ENCODE results near the gene RNF43.

The RNF43 gene

GRCh38 chr17:58382872-58383242 is 34.5 kb downstream of the RNF43 start:
- no peak for DNase-seq (ENCODE audit: low read depth)
- no peak overlapping the region for H3K4me3 ChIP-seq (replicated peaks; ENCODE audit: low read depth, low read length)
- TF ChIP-seq CTCF (IDR thresholded peaks at IDR 0.05; ENCODE audit: low read length, missing control alignments), result no peak

DNA sequence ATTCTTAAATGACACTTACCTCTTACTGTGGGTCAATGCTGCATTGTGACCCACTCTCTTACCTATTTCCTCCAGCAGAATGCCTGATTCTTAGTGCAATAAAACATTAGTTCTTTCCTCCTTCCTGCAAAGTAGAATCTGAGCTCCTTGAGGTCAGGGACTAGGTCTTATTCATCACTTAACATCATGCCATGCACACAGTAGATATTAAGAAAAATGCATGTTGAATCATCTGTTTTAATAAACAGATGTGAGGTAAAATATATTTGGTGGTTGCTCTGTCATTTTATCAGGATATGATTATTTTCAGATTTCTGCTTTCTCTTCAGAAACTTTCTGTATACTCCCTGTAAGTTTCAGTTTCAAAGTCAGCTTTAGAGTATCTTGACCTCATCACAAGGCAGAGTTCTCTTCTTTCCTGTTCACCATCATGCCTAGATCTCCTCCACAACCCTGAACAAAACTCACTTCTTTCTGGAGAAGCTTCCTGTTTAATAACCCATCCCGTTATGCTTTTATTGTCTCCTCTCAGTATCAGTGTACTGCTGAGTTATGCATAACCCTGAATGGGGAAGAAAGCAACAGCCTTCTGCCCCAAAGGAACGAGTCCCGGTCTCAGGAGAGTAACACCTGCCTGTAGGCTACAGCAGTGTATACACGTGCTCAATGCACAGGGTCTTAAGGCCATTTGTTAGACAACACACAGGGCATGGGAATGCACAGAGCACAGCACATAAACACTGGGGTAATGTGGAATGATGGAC is 35.0 kb downstream of the RNF43 start:
- no peak overlapping the region for H3K4me3 ChIP-seq (replicated peaks; ENCODE audit: low read depth, low read length)
- TF ChIP-seq CTCF (IDR thresholded peaks at IDR 0.05; ENCODE audit: low read length, missing control alignments), result no peak

GRCh38 chr17:58381124-58382035 is 36.0 kb downstream of the RNF43 start:
- H3K4me3 ChIP-seq (replicated peaks; ENCODE audit: low read depth, low read length), result no peak overlapping the region
- no peak for TF ChIP-seq CTCF (IDR thresholded peaks at IDR 0.05; ENCODE audit: low read length, missing control alignments)
- no peak for DNase-seq (ENCODE audit: low read depth)

More for the DNA sequence above, 35.0 kb downstream of the RNF43 start:
- DNase-seq (ENCODE audit: low read depth), result no peak

- DNase-seq (ENCODE audit: low read depth), result no peak
- no peak overlapping the region for H3K4me3 ChIP-seq (replicated peaks; ENCODE audit: low read depth, low read length)
- no peak for TF ChIP-seq CTCF (IDR thresholded peaks at IDR 0.05; ENCODE audit: low read length, missing control alignments)
Observed at GRCh38 chr17:58380207-58381123, 36.9 kb downstream of the RNF43 start.

- H3K4me3 ChIP-seq (replicated peaks; ENCODE audit: low read depth, low read length), result no peak overlapping the region
- TF ChIP-seq CTCF (IDR thresholded peaks at IDR 0.05; ENCODE audit: low read length, missing control alignments), result no peak
- no peak for DNase-seq (ENCODE audit: low read depth)
Observed at GRCh38 chr17:58379511-58379824, 37.9 kb downstream of the RNF43 start.

DNA sequence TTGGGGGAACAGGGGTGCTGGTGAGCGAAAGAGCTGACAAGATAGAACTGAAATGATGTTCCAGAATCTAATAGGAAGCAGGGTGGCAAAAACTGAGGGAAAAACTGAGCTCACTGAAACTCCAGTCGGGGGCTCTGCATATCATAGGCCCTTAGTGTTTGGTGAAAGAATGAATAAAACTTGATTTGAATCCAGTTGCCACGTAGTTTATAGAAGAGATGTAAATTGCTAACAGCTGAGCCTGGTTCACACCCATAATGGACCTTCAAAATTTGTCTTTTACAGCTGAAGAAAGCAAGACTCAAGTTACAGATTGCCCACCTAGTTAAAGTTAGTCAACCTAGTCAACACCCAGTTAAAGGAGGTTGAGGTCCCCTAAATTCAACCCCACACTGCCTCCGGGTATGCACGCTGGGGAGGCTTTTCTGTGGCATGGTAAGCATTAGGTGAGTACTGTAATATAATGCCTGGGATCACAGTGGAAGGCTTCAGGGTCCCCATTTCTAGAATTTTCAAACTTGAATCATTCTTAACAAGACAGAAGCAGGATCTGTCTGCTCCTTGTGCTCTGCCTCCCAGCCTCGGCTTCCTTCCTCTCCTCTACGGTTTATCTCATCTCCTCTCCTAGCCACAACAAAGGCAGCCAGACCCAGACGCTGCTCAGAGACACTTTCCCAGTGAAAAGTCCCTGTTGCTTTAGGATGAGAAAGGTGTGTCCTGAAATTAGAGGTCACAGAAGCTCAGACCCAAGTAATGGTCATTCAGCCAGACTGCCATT is 38.4 kb downstream of the RNF43 start:
- DNase-seq (ENCODE audit: low read depth), result no peak
- no peak for TF ChIP-seq CTCF (IDR thresholded peaks at IDR 0.05; ENCODE audit: low read length, missing control alignments)
- no peak overlapping the region for H3K4me3 ChIP-seq (replicated peaks; ENCODE audit: low read depth, low read length)
